Activated CD4-positive, CD25-positive, alpha-beta regulatory T cell treated with anti-CD3 and anti-CD28 coated beads, Interleukin-2, amount 50 U/mL, for 16 hours (primary cell): ENCODE measurements around the gene RGPD6.
"Not testable (repeated sequence)": the region's sequence is repeated elsewhere in the genome, so short reads cannot be mapped to it uniquely, and the experiment has no call there.

Source experiments
- DNase-seq: peaks from one replicate; pipeline ENCODE4 v3.0.0-alpha.2; 2020; ENCODE audit warnings: low read depth, low spot score

RGPD6 gene

DNA sequence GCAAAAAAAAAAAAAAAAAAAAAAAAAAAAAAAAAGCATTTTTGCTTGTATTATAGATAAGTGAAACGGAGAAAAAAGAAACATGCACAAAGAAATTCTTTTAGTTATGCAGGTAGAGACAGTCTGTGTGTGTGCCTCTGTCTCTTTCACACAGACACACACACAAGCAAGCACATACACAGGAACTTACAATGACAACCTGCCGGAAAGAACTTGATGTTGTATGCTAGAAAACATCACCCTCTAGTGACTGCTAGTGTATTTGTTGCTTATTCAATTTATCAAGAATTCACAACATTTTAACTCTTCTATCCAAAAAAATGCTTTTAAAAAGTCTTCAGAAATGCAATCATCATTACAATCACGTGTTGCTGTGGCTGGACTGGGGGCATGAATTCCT, 95.8 kb downstream of the RGPD6 start:
- DNase-seq: not testable (repeated sequence)

DNA sequence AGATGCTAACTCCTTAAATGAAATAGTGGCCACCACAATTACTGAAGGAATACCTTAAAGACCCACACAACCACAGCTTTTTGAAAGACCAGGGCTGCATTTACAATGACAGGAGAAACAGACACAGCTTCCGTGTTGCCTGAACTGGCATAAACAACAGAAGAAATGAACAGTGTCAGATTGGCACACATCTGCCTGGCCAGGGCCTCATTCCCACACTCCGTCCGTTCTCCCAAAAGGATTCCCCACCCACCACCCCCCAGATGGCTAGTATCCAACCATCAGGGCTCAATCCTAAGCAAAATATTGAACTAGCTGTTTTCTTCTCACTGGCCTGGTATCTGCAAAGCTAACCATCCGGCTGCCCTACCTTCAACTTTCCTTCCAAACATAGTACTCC, 96.9 kb downstream of the RGPD6 start:
- DNase-seq: not testable (repeated sequence)

- not testable (repeated sequence) for DNase-seq
Observed at GRCh38 chr2:110477370-110477769, 99.7 kb downstream of the RGPD6 start.

DNA sequence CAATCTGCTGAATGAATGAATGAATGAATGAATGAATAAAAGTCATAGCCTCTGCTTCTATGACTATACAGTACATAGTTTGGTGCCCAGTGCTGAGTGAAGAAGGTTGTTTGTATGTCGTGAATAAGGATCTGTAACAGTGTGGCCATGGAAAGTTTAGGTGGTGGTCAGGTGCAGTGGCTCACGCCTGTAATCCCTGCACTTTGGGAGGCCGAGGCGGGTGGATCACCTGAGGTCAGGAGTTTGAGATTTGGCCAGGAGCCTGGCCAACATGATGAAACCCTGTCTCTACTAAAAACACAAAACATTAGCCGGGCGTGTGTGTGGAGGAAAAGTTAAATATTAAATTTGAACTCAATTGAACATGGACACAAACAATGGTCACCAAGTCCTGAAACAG, 100.1 kb downstream of the RGPD6 start:
- DNase-seq: not testable (repeated sequence)

GRCh38 chr2:110475627-110476359, 101.2 kb downstream of the RGPD6 start:
- not testable (repeated sequence) for DNase-seq

DNA sequence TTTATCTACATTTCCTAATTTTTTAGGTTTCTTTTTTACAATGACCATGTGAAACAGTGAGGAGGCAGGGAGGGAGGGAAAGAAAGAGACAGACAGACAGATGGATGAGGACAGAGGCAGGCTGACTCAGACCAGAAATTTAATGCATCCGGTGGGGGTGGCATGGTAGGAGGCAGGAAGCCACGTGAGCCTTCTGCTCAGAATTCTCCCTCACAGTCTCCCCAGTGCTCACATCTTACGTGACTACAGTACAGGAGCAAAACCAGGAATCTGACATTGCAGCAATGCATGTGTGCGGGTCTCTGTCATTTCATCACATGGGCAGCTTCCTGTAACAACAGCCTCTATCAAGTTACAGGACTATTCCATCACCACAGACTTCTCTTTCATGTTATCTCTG, 102.1 kb downstream of the RGPD6 start:
- not testable (repeated sequence) for DNase-seq

DNA sequence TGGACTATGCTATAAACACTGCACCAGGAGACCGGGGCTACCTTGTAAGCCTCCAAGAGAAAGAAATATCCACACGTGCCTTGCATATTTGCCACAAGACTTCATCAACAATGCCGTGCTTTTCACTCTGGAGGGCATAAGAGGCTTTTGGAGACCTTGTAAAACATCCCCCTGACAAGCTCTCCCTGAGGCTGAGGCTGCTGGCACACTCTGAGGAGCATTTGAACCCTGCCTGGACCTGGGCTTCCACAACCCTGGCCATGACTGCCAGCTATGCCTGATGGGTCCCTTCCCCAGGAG, 104.0 kb downstream of the RGPD6 start:
- DNase-seq: not testable (repeated sequence)

DNA sequence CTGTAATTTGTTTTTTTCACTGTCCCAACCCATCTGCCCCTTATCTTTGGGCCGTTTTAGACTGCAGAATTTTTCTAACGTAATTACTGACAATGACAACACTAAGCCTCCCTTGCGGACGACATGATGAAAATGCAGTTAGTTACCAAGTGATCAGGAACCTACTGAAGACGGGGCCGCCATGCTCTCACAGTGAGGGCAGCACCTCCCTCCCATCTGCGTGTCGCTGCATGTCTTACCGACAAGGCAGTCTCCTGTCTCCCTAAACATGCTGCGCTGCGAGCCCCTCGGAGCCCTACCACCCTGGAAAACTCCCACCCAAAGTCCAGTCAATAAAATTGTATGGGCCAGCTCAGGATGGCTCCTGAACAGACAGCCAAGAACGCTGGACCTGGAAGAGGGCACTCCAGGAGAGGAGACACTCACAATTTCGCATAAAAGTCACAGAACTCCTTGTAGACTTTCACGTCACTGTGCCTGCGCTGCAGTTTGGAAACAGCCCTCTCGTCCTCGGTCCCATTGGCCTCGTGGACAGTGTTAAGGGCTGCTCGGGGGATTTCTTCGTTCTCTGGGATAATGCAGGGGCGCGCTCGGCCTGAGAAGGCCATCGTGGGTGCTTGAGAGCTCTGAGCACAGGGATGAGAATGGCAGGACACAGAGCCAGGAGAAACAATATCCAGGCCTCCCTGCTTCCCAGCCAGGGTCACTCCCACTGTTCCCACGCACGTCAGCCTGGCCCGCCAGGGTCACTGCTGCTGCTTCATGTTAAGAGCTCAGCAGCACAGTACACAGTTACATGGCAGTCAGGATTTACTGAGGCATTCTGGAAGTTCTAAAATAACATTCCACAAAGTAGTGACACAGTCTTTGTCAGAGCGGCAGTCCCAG, 104.6 kb downstream of the RGPD6 start, which contains the start of gene LIMS4:
LIMS4 (minus strand) TSS at position 646 of the 888 bp plus-strand sequence; CDS start at position 608, 38 bp downstream.
- DNase-seq: not testable (repeated sequence)

DNA sequence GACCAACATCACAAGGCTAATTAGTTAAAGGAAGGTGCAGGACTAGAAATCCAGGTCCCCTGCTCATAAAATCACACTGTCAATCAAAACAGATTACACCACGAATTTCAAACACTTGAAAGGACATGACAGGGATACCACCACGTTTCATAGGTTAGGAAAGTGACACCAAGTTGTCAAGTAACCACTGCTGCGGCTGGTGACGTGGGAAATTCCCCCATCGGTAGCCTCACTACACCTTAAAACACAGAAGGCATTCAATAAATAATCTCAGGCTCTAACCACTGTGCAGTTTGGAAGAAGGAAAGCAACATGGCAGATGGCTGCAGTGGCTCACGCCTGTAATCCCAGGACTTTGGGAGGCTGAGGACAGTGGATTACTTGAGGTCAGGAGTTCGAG, 108.1 kb downstream of the RGPD6 start:
- DNase-seq: not testable (repeated sequence)

DNA sequence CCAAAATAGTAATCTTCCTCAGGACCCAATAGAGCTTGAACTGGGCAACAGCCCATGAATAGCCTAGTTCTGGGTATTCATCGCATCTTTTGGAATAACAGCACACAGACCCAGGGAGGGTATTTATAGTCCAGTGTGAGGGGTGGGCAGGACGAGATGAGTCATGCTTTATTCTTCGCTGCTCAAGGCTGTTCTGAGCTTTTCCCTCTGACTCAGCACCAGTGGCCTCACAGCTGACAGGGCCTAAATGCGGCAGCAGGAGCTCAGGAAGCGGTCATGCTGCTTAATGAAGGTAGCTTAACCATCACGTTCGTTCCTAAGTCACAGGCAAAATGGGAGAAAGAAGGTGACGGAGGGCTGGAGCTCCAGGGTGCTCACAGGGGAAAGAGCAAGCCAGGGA, 111.7 kb downstream of the RGPD6 start:
- DNase-seq: not testable (repeated sequence)
